H9 (cell line): Measurements from ENCODE around the gene CHMP6. TPM values are rescaled to one million over a fixed set of nuclear protein-coding genes. Genes with fewer than 3 reads are reported as not detected.

Experiments
- DNase-seq: peaks from one replicate; pipeline ENCODE4 v3.0.0-alpha.2; 2017
- H2AFZ ChIP-seq: one replicate; pipeline ENCODE4 v1.6.1; 2013; ENCODE audit warnings: mild to moderate bottlenecking, low read length, control low read depth, moderate library complexity
- H2AK5ac ChIP-seq: 2 replicates; pipeline ENCODE4 v1.6.1; 2013; ENCODE audit warnings: low read length, control low read depth, mixed read lengths; ENCODE audit not compliant: insufficient read length
- H2BK120ac ChIP-seq: one replicate; pipeline ENCODE4 v1.6.1; 2013; ENCODE audit warnings: low read depth, mild to moderate bottlenecking, low read length, control low read depth, inconsistent platforms; ENCODE audit not compliant: poor library complexity, severe bottlenecking
- H2BK12ac ChIP-seq: 2 replicates; pipeline ENCODE4 v1.6.1; 2013; ENCODE audit warnings: low read length, control low read depth, mixed read lengths, low read depth; ENCODE audit not compliant: insufficient read length
- H2BK15ac ChIP-seq: 2 replicates; pipeline ENCODE4 v1.6.1; 2013; ENCODE audit warnings: low read depth, low read length, control low read depth
- H2BK20ac ChIP-seq: one replicate; pipeline ENCODE4 v1.6.1; 2013; ENCODE audit warnings: low read depth, mild to moderate bottlenecking, low read length, control low read depth, inconsistent platforms; ENCODE audit not compliant: poor library complexity, severe bottlenecking
- H2BK5ac ChIP-seq: 2 replicates; pipeline ENCODE4 v1.6.1; 2013; ENCODE audit warnings: low read length, control low read depth, mixed read lengths; ENCODE audit not compliant: insufficient read length
- H3K14ac ChIP-seq: 2 replicates; pipeline ENCODE4 v1.6.1; 2013; ENCODE audit warnings: low read length, control low read depth; ENCODE audit not compliant: insufficient read depth
- H3K18ac ChIP-seq: 2 replicates; pipeline ENCODE4 v1.6.1; 2013; ENCODE audit warnings: low read depth, mild to moderate bottlenecking, mixed read lengths, low read length, control low read depth; ENCODE audit not compliant: insufficient read length
- H3K23ac ChIP-seq: 2 replicates; pipeline ENCODE4 v1.6.1; 2013; ENCODE audit warnings: low read length, control low read depth, mixed read lengths, low read depth; ENCODE audit not compliant: insufficient read length
- H3K23me2 ChIP-seq: 2 replicates; pipeline ENCODE4 v1.6.1; 2013; ENCODE audit warnings: low read depth, mild to moderate bottlenecking, mixed read lengths, low read length, control low read depth; ENCODE audit not compliant: insufficient read length, poor library complexity, severe bottlenecking
- H3K27ac ChIP-seq: 2 replicates; pipeline ENCODE4 v1.5.1; 2013; ENCODE audit warnings: low read length, control low read depth, mixed read lengths, low read depth; ENCODE audit not compliant: insufficient read length
- H3K27me3 ChIP-seq: 2 replicates; pipeline ENCODE4 v1.6.1; 2013; ENCODE audit warnings: low read length, control low read depth, inconsistent platforms; ENCODE audit not compliant: insufficient read depth
- H3K4ac ChIP-seq: 2 replicates; pipeline ENCODE4 v1.6.1; 2013; ENCODE audit warnings: low read depth, mild to moderate bottlenecking, control low read depth, inconsistent platforms, low read length, moderate library complexity
- H3K4me1 ChIP-seq: 2 replicates; pipeline ENCODE4 v1.6.1; 2013; ENCODE audit warnings: low read length, control low read depth, inconsistent platforms; ENCODE audit not compliant: insufficient read depth
- H3K4me2 ChIP-seq: 2 replicates; pipeline ENCODE4 v1.6.1; 2013; ENCODE audit warnings: low read length, control low read depth, mixed read lengths; ENCODE audit not compliant: insufficient read length, insufficient read depth
- H3K56ac ChIP-seq: 2 replicates; pipeline ENCODE4 v1.6.1; 2013; ENCODE audit warnings: low read depth, mild to moderate bottlenecking, mixed read lengths, low read length, control low read depth; ENCODE audit not compliant: insufficient read length
- H3K79me1 ChIP-seq: 2 replicates; pipeline ENCODE4 v1.6.1; 2013; ENCODE audit warnings: low read depth, mild to moderate bottlenecking, moderate library complexity, low read length, control low read depth, inconsistent platforms; ENCODE audit not compliant: insufficient read depth, poor library complexity, severe bottlenecking
- H3K79me2 ChIP-seq: 2 replicates; pipeline ENCODE4 v1.6.1; 2013; ENCODE audit warnings: low read length, control low read depth, inconsistent platforms; ENCODE audit not compliant: insufficient read depth
- H3K9ac ChIP-seq: 2 replicates; pipeline ENCODE4 v1.6.1; 2013; ENCODE audit warnings: low read length, control low read depth, mixed read lengths; ENCODE audit not compliant: insufficient read length; ENCODE audit errors: extremely low read depth
- H3K9me3 ChIP-seq: one replicate; pipeline ENCODE4 v1.6.1; 2013; ENCODE audit warnings: low read depth, low read length, inconsistent platforms; ENCODE audit not compliant: control insufficient read depth
- H3T11ph ChIP-seq: one replicate; pipeline ENCODE4 v1.6.1; 2013; ENCODE audit warnings: mild to moderate bottlenecking, low read length, control low read depth, inconsistent platforms
- H4K20me1 ChIP-seq: one replicate; pipeline ENCODE4 v1.6.1; 2013; ENCODE audit not compliant: control insufficient read depth, insufficient read length, insufficient read depth
- H4K5ac ChIP-seq: 2 replicates; pipeline ENCODE4 v1.6.1; 2013; ENCODE audit warnings: low read depth, mild to moderate bottlenecking, mixed read lengths, low read length, control low read depth; ENCODE audit not compliant: insufficient read length
- H4K8ac ChIP-seq: replicated peaks from 2 replicates; pipeline ENCODE4 v1.6.1; 2013; ENCODE audit warnings: low read length, control low read depth, mixed read lengths, low read depth; ENCODE audit not compliant: insufficient read length
- H4K91ac ChIP-seq: 2 replicates; pipeline ENCODE4 v1.6.1; 2013; ENCODE audit warnings: low read depth, mild to moderate bottlenecking, moderate library complexity, mixed read lengths, low read length, control low read depth; ENCODE audit not compliant: insufficient read length
- H3K27ac Mint-ChIP-seq, 3 experiments: 2 replicates in 2 of 3; 3 replicates in 1 of 3; pipeline ENCODE4 v1.8.0; 2020 to 2021; ENCODE audit warnings: mixed read lengths in 3 of 3, mild to moderate bottlenecking in 1 of 3, moderate library complexity in 1 of 3
- H3K27me3 Mint-ChIP-seq: 2 replicates; pipeline ENCODE4 v1.8.0; 2021; ENCODE audit warnings: low read depth, mild to moderate bottlenecking, moderate library complexity, mixed read lengths
- H3K36me3 Mint-ChIP-seq, 3 experiments: 2 replicates in 2 of 3; 3 replicates in 1 of 3; pipeline ENCODE4 v1.8.0; 2020 to 2021; ENCODE audit warnings: low read depth in 3 of 3, mixed read lengths in 3 of 3; ENCODE audit not compliant: insufficient read depth in 1 of 3
- H3K4me1 Mint-ChIP-seq, 2 experiments: 2 replicates each; pipeline ENCODE4 v1.8.0; 2020; ENCODE audit warnings: mixed read lengths in 2 of 2
- H3K4me3 Mint-ChIP-seq, 2 experiments: 2 replicates in 1 of 2; 3 replicates in 1 of 2; pipeline ENCODE4 v1.8.0; 2020 to 2021; ENCODE audit warnings: mild to moderate bottlenecking in 2 of 2, mixed read lengths in 2 of 2, moderate library complexity in 1 of 2
- H3K9me3 Mint-ChIP-seq, 2 experiments: 2 replicates in 1 of 2; 3 replicates in 1 of 2; pipeline ENCODE4 v1.8.0; 2020; ENCODE audit warnings: mild to moderate bottlenecking in 2 of 2, mixed read lengths in 2 of 2, moderate library complexity in 1 of 2
- CTCF ChIP-seq: fragments of 200-600 bp; sonication (generic); conservative IDR thresholded peaks from 3 replicates; pipeline ENCODE4 v1.8.0; 2021; ENCODE audit warnings: antibody characterized with exemption, mild to moderate bottlenecking
- WGBS: extraction: QIAGEN DNeasy Blood & Tissue Kit; methylation state at CpG from one replicate; pipeline ENCODE4 v1.1.7; 2013; ENCODE audit warnings: missing lambda C conversion rate, low lambda C conversion rate, mixed read lengths; ENCODE audit not compliant: insufficient read length; ENCODE audit errors: extremely low coverage; 5-methylcytosine and 5-hydroxymethylcytosine counted together
- total RNA-seq: library from RNA; stranded (reverse); gene quantifications from 2 replicates; pipeline ENCODE4 v1.2.1, GENCODE V29; 2021

Gene CHMP6
- total RNA-seq, 1 experiment from 2014 or later, result 23.4 TPM

GRCh38 chr17:81036197-81036941 lies 44.7 kb downstream of the CHMP6 start:
- H3K79me2 ChIP-seq, result no peaks in the 10 kb centered on the region; the same call in 1 of the 2 replicates
- no peaks in the 10 kb centered on the region for H4K20me1 ChIP-seq

More at GRCh38 chr17:81036197-81036941, 44.7 kb downstream of the CHMP6 start:
- Mint-ChIP-seq H3K27me3 (peaks cover 25% of the 10 kb centered on the region), H3K36me3 (peaks cover 2 to 21% (median 11%) of the 10 kb centered on the region in 3 experiments; a peak in 6 of 7 replicates), H3K27ac (no peak overlapping the region), H3K9me3 (no peaks in the 10 kb centered on the region; a peak in 1 of 5 replicates), H3K4me3 (peak overlapping the region; percentile 82 to 89), H3K4me1 (peaks cover 31 to 47% of the 10 kb centered on the region in 2 experiments)
- no peak for DNase-seq
- peaks cover 4% of the 10 kb centered on the region; the same call in 1 of the 2 replicates for H3K4me1 ChIP-seq
- H2BK120ac ChIP-seq, result no peak overlapping the region
- H3K27me3 ChIP-seq, result peaks cover 2% of the 10 kb centered on the region; the same call in 1 of the 2 replicates
- H4K5ac ChIP-seq, result no peak overlapping the region
- H4K8ac ChIP-seq, result no peak overlapping the region
- H3K9me3 ChIP-seq, result no peaks in the 10 kb centered on the region
- H3K4ac ChIP-seq, result no peak overlapping the region
- H2AK5ac ChIP-seq, result no peak overlapping the region
- no peak overlapping the region for H3K18ac ChIP-seq
- H3K14ac ChIP-seq, result no peak overlapping the region
- TF ChIP-seq CTCF, result no peak
- no peak overlapping the region for H3K27ac ChIP-seq
- H3T11ph ChIP-seq, result no peak overlapping the region
- H2BK12ac ChIP-seq, result no peak overlapping the region
- peaks cover 9% of the 10 kb centered on the region for H3K23me2 ChIP-seq
- no peak overlapping the region for H4K91ac ChIP-seq
- no peak overlapping the region for H2AFZ ChIP-seq
- no peaks in the 10 kb centered on the region for H3K79me1 ChIP-seq
- no CpG with 5 or more reads among the region's 24 CpGs for WGBS
- no peak overlapping the region for H2BK5ac ChIP-seq
- no peak overlapping the region for H3K9ac ChIP-seq
- H3K56ac ChIP-seq, result no peak overlapping the region
- no peak overlapping the region for H3K23ac ChIP-seq
- no peak overlapping the region for H2BK15ac ChIP-seq
- H2BK20ac ChIP-seq, result no peak overlapping the region
- H3K4me2 ChIP-seq, result peak overlapping the region; percentile 67
